RWPE2 (cell line): ENCODE measurements around the gene CCDC160.
"Not testable (repeated sequence)": the region's sequence is repeated elsewhere in the genome, so short reads cannot be mapped to it uniquely, and the experiment has no call there.

Experiments
- ATAC-seq: fragments of 200-7000 bp; cut with Tn5 transposase; 3 replicates; pipeline ENCODE4 v1.9.1; 2021; ENCODE audit warnings: low read depth
- DNase-seq: peaks from one replicate; pipeline ENCODE4 v3.0.0-alpha.2; 2020; ENCODE audit warnings: low spot score
- H3K27ac ChIP-seq: fragments of 450-650 bp; 2 replicates; pipeline ENCODE4 v1.5.1; 2017; ENCODE audit warnings: mild to moderate bottlenecking; ENCODE audit not compliant: poor library complexity, severe bottlenecking
- H3K27me3 ChIP-seq: fragments of 250-450 bp; sonication (Bioruptor Pico); 2 replicates; pipeline ENCODE4 v1.5.1; 2021; ENCODE audit warnings: mild to moderate bottlenecking, moderate library complexity; ENCODE audit not compliant: insufficient read depth, poor library complexity, severe bottlenecking
- H3K36me3 ChIP-seq: fragments of 250-450 bp; sonication (Bioruptor Pico); 2 replicates; pipeline ENCODE4 v1.5.1; 2020; ENCODE audit warnings: low read depth, mild to moderate bottlenecking, moderate library complexity
- H3K4me1 ChIP-seq: fragments of 250-450 bp; sonication (Bioruptor Pico); 2 replicates; pipeline ENCODE4 v1.5.1; 2021; ENCODE audit warnings: mild to moderate bottlenecking, moderate library complexity; ENCODE audit not compliant: insufficient read depth, poor library complexity, severe bottlenecking
- H3K4me3 ChIP-seq: fragments of 250-450 bp; sonication (Bioruptor Pico); 2 replicates; pipeline ENCODE4 v1.5.1; 2021; ENCODE audit warnings: mild to moderate bottlenecking, moderate library complexity; ENCODE audit not compliant: severe bottlenecking
- H3K9me3 ChIP-seq: fragments of 250-450 bp; sonication (Bioruptor Pico); 2 replicates; pipeline ENCODE4 v1.5.1; 2021; ENCODE audit warnings: mild to moderate bottlenecking, moderate library complexity; ENCODE audit not compliant: severe bottlenecking
- TF ChIP-seq, protein P1 (sequence below): fragments of 450-650 bp; IDR thresholded peaks from one replicate; pipeline ENCODE4 v1.5.1; 2017; ENCODE audit warnings: mild to moderate bottlenecking, moderate library complexity; ENCODE audit not compliant: poor library complexity, severe bottlenecking

The CCDC160 gene

DNA sequence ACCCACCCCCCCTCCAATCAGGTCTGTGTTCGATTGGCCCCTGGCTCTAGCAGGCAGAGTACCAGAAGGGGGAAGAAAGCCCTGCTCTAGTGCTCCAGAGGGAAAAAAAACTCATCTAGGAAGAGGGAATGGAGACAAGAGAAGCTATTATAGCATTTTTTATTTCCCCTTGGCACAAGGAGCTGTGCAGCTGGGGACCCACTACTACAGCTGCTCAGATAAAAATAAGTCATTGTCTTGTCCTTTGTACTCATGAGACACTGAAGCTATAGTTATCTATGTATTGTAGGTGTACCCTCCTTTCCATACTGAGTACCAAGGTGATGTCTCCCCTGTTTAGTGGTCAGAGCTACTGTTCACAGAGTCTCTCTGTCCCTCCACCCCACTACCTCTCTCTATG lies 14.3 kb downstream of the CCDC160 start:
- TF ChIP-seq, protein P1, sequence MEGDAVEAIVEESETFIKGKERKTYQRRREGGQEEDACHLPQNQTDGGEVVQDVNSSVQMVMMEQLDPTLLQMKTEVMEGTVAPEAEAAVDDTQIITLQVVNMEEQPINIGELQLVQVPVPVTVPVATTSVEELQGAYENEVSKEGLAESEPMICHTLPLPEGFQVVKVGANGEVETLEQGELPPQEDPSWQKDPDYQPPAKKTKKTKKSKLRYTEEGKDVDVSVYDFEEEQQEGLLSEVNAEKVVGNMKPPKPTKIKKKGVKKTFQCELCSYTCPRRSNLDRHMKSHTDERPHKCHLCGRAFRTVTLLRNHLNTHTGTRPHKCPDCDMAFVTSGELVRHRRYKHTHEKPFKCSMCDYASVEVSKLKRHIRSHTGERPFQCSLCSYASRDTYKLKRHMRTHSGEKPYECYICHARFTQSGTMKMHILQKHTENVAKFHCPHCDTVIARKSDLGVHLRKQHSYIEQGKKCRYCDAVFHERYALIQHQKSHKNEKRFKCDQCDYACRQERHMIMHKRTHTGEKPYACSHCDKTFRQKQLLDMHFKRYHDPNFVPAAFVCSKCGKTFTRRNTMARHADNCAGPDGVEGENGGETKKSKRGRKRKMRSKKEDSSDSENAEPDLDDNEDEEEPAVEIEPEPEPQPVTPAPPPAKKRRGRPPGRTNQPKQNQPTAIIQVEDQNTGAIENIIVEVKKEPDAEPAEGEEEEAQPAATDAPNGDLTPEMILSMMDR, result no peak

DNA sequence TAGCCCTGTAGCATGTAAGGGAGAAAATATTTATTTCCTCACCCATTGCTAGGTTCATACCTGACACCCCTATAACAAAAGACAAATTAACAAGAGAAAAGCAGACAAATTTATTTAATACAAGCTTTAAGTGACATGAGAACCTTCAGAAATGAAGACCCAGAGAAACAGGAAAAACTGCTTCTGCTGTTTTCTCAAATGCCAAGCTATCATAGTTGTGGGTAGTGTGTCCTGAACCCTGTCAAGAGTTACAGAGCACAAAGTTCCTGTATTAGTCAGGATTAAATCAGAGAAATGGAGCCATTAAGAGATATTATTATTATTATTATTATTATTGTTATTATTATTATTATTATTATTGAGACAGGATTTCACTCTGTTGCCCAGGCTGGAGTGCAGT lies 17.5 kb downstream of the CCDC160 start:
- Histone ChIP-seq H3K4me1 (no peaks in the 10 kb centered on the region), H3K4me3 (no peak overlapping the region), H3K9me3 (no peaks in the 10 kb centered on the region), H3K36me3 (no peaks in the 10 kb centered on the region), H3K27ac (no peak overlapping the region), H3K27me3 (no peaks in the 10 kb centered on the region)
- TF ChIP-seq, protein P1, result no peak
- ATAC-seq (no peak), DNase-seq (no peak)

More for the DNA sequence above, 14.3 kb downstream of the CCDC160 start:
- no peak overlapping the region for H3K27ac ChIP-seq
- no peaks in the 10 kb centered on the region for H3K9me3 ChIP-seq
- no peaks in the 10 kb centered on the region for H3K36me3 ChIP-seq
- no peaks in the 10 kb centered on the region for H3K27me3 ChIP-seq
- H3K4me1 ChIP-seq, result no peaks in the 10 kb centered on the region
- H3K4me3 ChIP-seq, result no peak overlapping the region
- ATAC-seq (no peak), DNase-seq (no peak)

DNA sequence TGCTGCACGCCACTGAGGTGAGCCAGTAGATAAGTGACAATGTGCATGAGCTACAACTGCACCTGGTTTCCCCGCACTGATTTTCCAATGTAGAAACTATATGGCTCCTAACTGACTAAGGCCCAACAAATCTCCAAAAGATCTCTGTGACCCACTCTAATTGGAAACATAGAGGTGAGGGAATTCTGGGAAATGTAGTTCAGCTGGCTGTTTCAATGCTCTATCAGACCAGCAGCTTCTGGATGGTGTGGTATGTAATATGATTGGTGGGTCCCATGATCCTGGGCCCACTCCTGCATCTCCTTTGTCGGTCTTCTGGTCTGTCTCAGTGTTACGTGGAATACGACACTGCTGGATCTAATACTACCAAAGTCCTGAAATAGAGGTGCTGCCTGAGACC lies 18.6 kb downstream of the CCDC160 start:
- Histone ChIP-seq H3K9me3 (no peaks in the 10 kb centered on the region), H3K4me1 (no peaks in the 10 kb centered on the region), H3K27ac (no peak overlapping the region), H3K27me3 (no peaks in the 10 kb centered on the region), H3K36me3 (no peaks in the 10 kb centered on the region), H3K4me3 (no peak overlapping the region)
- TF ChIP-seq, protein P1, result no peak
- ATAC-seq, result no peak
- no peak for DNase-seq

GRCh38 chrX:134256684-134257083 lies 19.7 kb downstream of the CCDC160 start:
- no peak for ATAC-seq
- no peaks in the 10 kb centered on the region for H3K9me3 ChIP-seq
- DNase-seq, result no peak
- no peak overlapping the region for H3K4me3 ChIP-seq
- no peaks in the 10 kb centered on the region for H3K27me3 ChIP-seq
- TF ChIP-seq, protein P1, result no peak
- H3K36me3 ChIP-seq, result no peaks in the 10 kb centered on the region
- no peaks in the 10 kb centered on the region for H3K4me1 ChIP-seq
- H3K27ac ChIP-seq, result no peak overlapping the region

DNA sequence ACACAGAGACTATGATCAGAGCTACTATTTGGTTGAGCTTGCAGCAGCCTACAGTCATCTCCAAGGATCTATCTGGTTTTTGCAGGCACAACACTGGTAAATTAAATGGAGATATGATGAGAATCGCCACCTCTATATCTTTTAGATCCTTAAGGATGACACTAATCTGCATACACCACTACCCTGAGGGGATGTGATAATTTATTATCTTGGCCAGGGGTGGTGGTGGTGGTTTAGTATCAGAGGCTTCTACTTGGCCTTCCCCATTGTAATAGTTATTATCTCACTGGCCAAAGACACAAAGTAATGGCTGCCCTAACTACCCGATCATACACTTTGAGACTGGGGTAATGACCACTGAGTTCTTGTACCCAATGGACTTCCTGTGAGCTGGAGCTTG lies 21.2 kb downstream of the CCDC160 start:
- Histone ChIP-seq H3K27me3 (no peaks in the 10 kb centered on the region), H3K27ac (no peak overlapping the region), H3K9me3 (no peaks in the 10 kb centered on the region), H3K4me1 (no peaks in the 10 kb centered on the region), H3K4me3 (no peak overlapping the region), H3K36me3 (no peaks in the 10 kb centered on the region)
- DNase-seq (no peak), ATAC-seq (no peak)
- TF ChIP-seq, protein P1, result no peak

- ATAC-seq, H3K27me3 ChIP-seq, H3K9me3 ChIP-seq: not testable (repeated sequence)
Measured at GRCh38 chrX:134285934-134286333, 49.0 kb downstream of the CCDC160 start.

More at GRCh38 chrX:134285934-134286333, 49.0 kb downstream of the CCDC160 start:
- not testable (repeated sequence) for H3K27ac ChIP-seq, H3K4me3 ChIP-seq, H3K36me3 ChIP-seq, DNase-seq, H3K4me1 ChIP-seq
